ENCODE data around the gene PMM2. TPM values are rescaled to one million over a fixed set of nuclear protein-coding genes. Genes with fewer than 3 reads are reported as not detected.

The PMM2 gene
- total RNA-seq, 2 experiments from 2014 or later, result 32.7 to 34.3 TPM

GRCh38 chr16:8845699-8846298 is 48.2 kb downstream of the PMM2 start:
- Mint-ChIP-seq H3K4me1 (ENCODE audit: low read depth) (peaks cover 8% of the 10 kb centered on the region), H3K4me3 (no peak overlapping the region), H3K27ac (no peak overlapping the region), H3K36me3 (ENCODE audit: low read depth) (peaks cover 25% of the 10 kb centered on the region), H3K9me3 (no peaks in the 10 kb centered on the region), H3K27me3 (no peaks in the 10 kb centered on the region)
- CTCF ChIA-PET, result no interaction called here
- intact Hi-C loops (cut with micrococcal nuclease), result no loop called here
- POLR2A ChIA-PET, result no interaction called here
- ATAC-seq (no peak), DNase-seq (no peak)
- no peak for TF ChIP-seq CTCF (IDR thresholded peaks at IDR 0.05)

GRCh38 chr16:8846401-8846932 is 48.8 kb downstream of the PMM2 start:
- TF ChIP-seq CTCF (IDR thresholded peaks at IDR 0.05), result no peak
- CTCF ChIA-PET, result no interaction called here
- peaks cover 8% of the 10 kb centered on the region for H3K4me1 Mint-ChIP-seq (ENCODE audit: low read depth)
- ATAC-seq (no peak), DNase-seq (no peak)
- H3K9me3 Mint-ChIP-seq, result no peaks in the 10 kb centered on the region
- no peaks in the 10 kb centered on the region for H3K27me3 Mint-ChIP-seq
- H3K36me3 Mint-ChIP-seq (ENCODE audit: low read depth), result peaks cover 30% of the 10 kb centered on the region
- no peak overlapping the region for H3K4me3 Mint-ChIP-seq
- no peak overlapping the region for H3K27ac Mint-ChIP-seq
- intact Hi-C loops (cut with micrococcal nuclease), result no loop called here
- POLR2A ChIA-PET, result interaction anchor here (0.6 to 1.1 kb wide), 3 partner anchors 18 to 1921 kb away, joined by 3 read pairs; no protein-coding TSS in a partner anchor

- ATAC-seq (no peak), DNase-seq (no peak)
- Mint-ChIP-seq H3K27ac (no peak overlapping the region), H3K9me3 (no peaks in the 10 kb centered on the region), H3K4me3 (no peak overlapping the region), H3K36me3 (ENCODE audit: low read depth) (peaks cover 33% of the 10 kb centered on the region), H3K27me3 (no peaks in the 10 kb centered on the region), H3K4me1 (ENCODE audit: low read depth) (peaks cover 8% of the 10 kb centered on the region)
- CTCF ChIA-PET, result no interaction called here
- POLR2A ChIA-PET, result interaction anchor here (0.6 to 1.1 kb wide), 3 partner anchors 18 to 1920 kb away, joined by 3 read pairs; no protein-coding TSS in a partner anchor
- intact Hi-C loops (cut with micrococcal nuclease), result no loop called here
- no peak for TF ChIP-seq CTCF (IDR thresholded peaks at IDR 0.05)
Observed at GRCh38 chr16:8847145-8847544, 49.5 kb downstream of the PMM2 start.

GRCh38 chr16:8847623-8848022 is 50.0 kb downstream of the PMM2 start:
- intact Hi-C loops (cut with micrococcal nuclease), result no loop called here
- Mint-ChIP-seq H3K27me3 (no peaks in the 10 kb centered on the region), H3K9me3 (no peaks in the 10 kb centered on the region), H3K4me3 (no peak overlapping the region), H3K36me3 (ENCODE audit: low read depth) (peaks cover 33% of the 10 kb centered on the region), H3K27ac (no peak overlapping the region), H3K4me1 (ENCODE audit: low read depth) (peaks cover 9% of the 10 kb centered on the region)
- no peak for TF ChIP-seq CTCF (IDR thresholded peaks at IDR 0.05)
- no peak for ATAC-seq
- CTCF ChIA-PET, result no interaction called here
- POLR2A ChIA-PET, result no interaction called here
- no peak for DNase-seq

- intact Hi-C loops (cut with micrococcal nuclease), result no loop called here
- POLR2A ChIA-PET, result interaction anchor here (9.0 kb wide), 1 partner anchor 18 kb away, joined by 99 read pairs; the partner anchor contains the start of gene CARHSP1
- no peak overlapping the region for H3K27ac Mint-ChIP-seq
- no peak overlapping the region for H3K4me3 Mint-ChIP-seq
- CTCF ChIA-PET, result no interaction called here
- no peak for TF ChIP-seq CTCF (IDR thresholded peaks at IDR 0.05)
- ATAC-seq (no peak), DNase-seq (no peak)
- peaks cover 39% of the 10 kb centered on the region for H3K36me3 Mint-ChIP-seq (ENCODE audit: low read depth)
- H3K9me3 Mint-ChIP-seq, result no peaks in the 10 kb centered on the region
- no peaks in the 10 kb centered on the region for H3K27me3 Mint-ChIP-seq
- peaks cover 12% of the 10 kb centered on the region for H3K4me1 Mint-ChIP-seq (ENCODE audit: low read depth)
Observed at GRCh38 chr16:8848231-8848938, 50.7 kb downstream of the PMM2 start.

Measured in activated CD8-positive, alpha-beta T cell treated with anti-CD3 and anti-CD28 coated beads for 36 hours (primary cell).